H1 (cell line): ENCODE measurements around the gene CROCC2. TPM values are rescaled to one million over a fixed set of nuclear protein-coding genes. Genes with fewer than 3 reads are reported as not detected.

Source experiments
- CTCF ChIA-PET: fragments of 300-600 bp; sonication (Branson Sonifier 250); formaldehyde crosslinking; loops from one replicate; lab custom pipeline; 2021; ENCODE audit not compliant: partially characterized antibody; lab: Charles Lee
- POLR2A ChIA-PET: fragments of 300-600 bp; sonication (Branson Sonifier 250); formaldehyde crosslinking; loops from one replicate; lab custom pipeline; 2021; ENCODE audit warnings: inconsistent platforms; ENCODE audit not compliant: partially characterized antibody; lab: Charles Lee
- DNase-seq, 2 experiments: peaks; one replicate each; pipeline versions ENCODE4 v3.0.0 to v3.0.0-alpha.2; 2010 to 2022; ENCODE audit warnings: low spot score in 2 of 2, low read depth in 1 of 2, mixed read lengths in 1 of 2
- FAIRE-seq: peaks from 2 replicates; lab custom pipeline; 2011; peaks lifted over from hg19 to GRCh38; lab: Jason Lieb, UNC
- H2AFZ ChIP-seq: 2 replicates; pipeline ENCODE4 v1.8.1; 2012; ENCODE audit warnings: low read length, inconsistent platforms
- H2AK5ac ChIP-seq: 2 replicates; pipeline ENCODE4 v1.6.1; 2013; ENCODE audit warnings: low read depth, low read length
- H2BK120ac ChIP-seq: replicated peaks from 2 replicates; pipeline ENCODE3; 2013; ENCODE audit warnings: low read depth, low read length, inconsistent platforms
- H2BK12ac ChIP-seq: 2 replicates; pipeline ENCODE4 v1.6.1; 2013; ENCODE audit warnings: low read depth, low read length
- H2BK15ac ChIP-seq: 2 replicates; pipeline ENCODE4 v1.6.1; 2013; ENCODE audit warnings: low read length
- H2BK20ac ChIP-seq: 2 replicates; pipeline ENCODE4 v1.6.1; 2013; ENCODE audit warnings: low read length
- H2BK5ac ChIP-seq: 2 replicates; pipeline ENCODE4 v1.6.1; 2013; ENCODE audit warnings: low read depth, low read length
- H3K14ac ChIP-seq: 2 replicates; pipeline ENCODE4 v1.6.1; 2013; ENCODE audit warnings: inconsistent platforms; ENCODE audit not compliant: insufficient read length
- H3K18ac ChIP-seq: 2 replicates; pipeline ENCODE4 v1.6.1; 2013; ENCODE audit warnings: low read length; ENCODE audit errors: extremely low read depth
- H3K23ac ChIP-seq: 2 replicates; pipeline ENCODE4 v1.6.1; 2013; ENCODE audit warnings: inconsistent platforms; ENCODE audit not compliant: insufficient read length
- H3K23me2 ChIP-seq: 2 replicates; pipeline ENCODE4 v1.6.1; 2013; ENCODE audit warnings: low read depth, low read length
- H3K27ac ChIP-seq: 2 replicates; pipeline ENCODE4 v1.6.1; 2011; ENCODE audit warnings: low read depth, low read length, inconsistent platforms
- H3K27me3 ChIP-seq, 4 experiments: replicated peaks in 1 of 4; 1 replicate in 1 of 4; 2 replicates in 3 of 4; pipeline versions ENCODE4 v1.6.1 to v1.8.1; 2011 to 2013; ENCODE audit warnings: low read length in 3 of 4, mild to moderate bottlenecking in 3 of 4, inconsistent platforms in 2 of 4, mixed read lengths in 2 of 4, moderate library complexity in 1 of 4; ENCODE audit not compliant: control insufficient read depth in 3 of 4, insufficient read depth in 3 of 4; ENCODE audit errors: extremely low read depth in 1 of 4
- H3K36me3 ChIP-seq, 4 experiments: 2 replicates each; pipeline versions ENCODE4 v1.6.1 to v1.8.1; 2011 to 2013; ENCODE audit warnings: mild to moderate bottlenecking in 4 of 4, low read length in 3 of 4, moderate library complexity in 2 of 4, control low read depth in 1 of 4, inconsistent platforms in 1 of 4; ENCODE audit not compliant: insufficient read depth in 4 of 4, control insufficient read depth in 2 of 4
- H3K4ac ChIP-seq: replicated peaks from 2 replicates; pipeline ENCODE3; 2013; ENCODE audit warnings: low read length, low read depth, mixed read lengths, inconsistent platforms; ENCODE audit not compliant: insufficient read length
- H3K4me1 ChIP-seq, 4 experiments: replicated peaks in 1 of 4; 1 replicate in 1 of 4; 2 replicates in 3 of 4; pipeline versions ENCODE4 v1.6.1 to v1.8.1; 2011 to 2013; ENCODE audit warnings: low read length in 3 of 4, inconsistent platforms in 2 of 4, mixed read lengths in 1 of 4; ENCODE audit not compliant: insufficient read depth in 4 of 4, control insufficient read depth in 3 of 4
- H3K4me2 ChIP-seq, 2 experiments: 2 replicates each; pipeline versions ENCODE4 v1.6.1 to v1.8.1; 2011 to 2013; ENCODE audit warnings: low read depth in 2 of 2, low read length in 2 of 2, control low read depth in 1 of 2, inconsistent platforms in 1 of 2, mild to moderate bottlenecking in 1 of 2; ENCODE audit not compliant: insufficient read depth in 1 of 2
- H3K4me3 ChIP-seq, 4 experiments: fragments of 200-600, 300-600 bp in 1 of 4; sonication (generic), shearing (Covaris generic), sonication (Bioruptor Twin) in 1 of 4; 2 replicates each; pipeline versions ENCODE4 v1.5.1 to v1.8.1; 2011 to 2016; ENCODE audit warnings: low read length in 4 of 4, low read depth in 3 of 4, control low read depth in 2 of 4, inconsistent platforms in 2 of 4, mild to moderate bottlenecking in 2 of 4, mixed read lengths in 1 of 4, moderate library complexity in 1 of 4; ENCODE audit not compliant: insufficient read depth in 2 of 4; ENCODE audit errors: extremely low read depth in 1 of 4
- H3K56ac ChIP-seq: replicated peaks from 2 replicates; pipeline ENCODE3; 2013; ENCODE audit warnings: low read depth, mild to moderate bottlenecking, mixed read lengths, low read length, inconsistent platforms; ENCODE audit not compliant: insufficient read length
- H3K79me1 ChIP-seq: 2 replicates; pipeline ENCODE4 v1.6.1; 2013; ENCODE audit warnings: low read depth, low read length, control low read depth
- H3K79me2 ChIP-seq, 2 experiments: 2 replicates each; pipeline versions ENCODE4 v1.6.1 to v1.8.1; 2012 to 2013; ENCODE audit warnings: low read length in 2 of 2, mild to moderate bottlenecking in 2 of 2, inconsistent platforms in 1 of 2; ENCODE audit not compliant: insufficient read depth in 2 of 2, control insufficient read depth in 1 of 2
- H3K9ac ChIP-seq, 4 experiments: replicated peaks in 1 of 4; 1 replicate in 1 of 4; 2 replicates in 3 of 4; pipeline versions ENCODE4 v1.6.1 to v1.8.1; 2011 to 2013; ENCODE audit warnings: low read depth in 3 of 4, low read length in 3 of 4, control low read depth in 2 of 4, mild to moderate bottlenecking in 2 of 4, moderate library complexity in 2 of 4, inconsistent platforms in 1 of 4; ENCODE audit errors: extremely low read depth in 1 of 4
- H3K9me3 ChIP-seq, 2 experiments: 2 replicates each; pipeline versions ENCODE4 v1.6.1 to v1.8.1; 2012 to 2013; ENCODE audit warnings: mild to moderate bottlenecking in 2 of 2, moderate library complexity in 2 of 2, control low read depth in 1 of 2, inconsistent platforms in 1 of 2, low read depth in 1 of 2, low read length in 1 of 2, mixed read lengths in 1 of 2; ENCODE audit not compliant: insufficient read depth in 2 of 2
- H4K20me1 ChIP-seq, 2 experiments: replicated peaks in 1 of 2; 2 replicates each; pipeline versions ENCODE3 to v1.8.1; 2011 to 2013; ENCODE audit warnings: inconsistent platforms in 2 of 2, low read length in 2 of 2, mild to moderate bottlenecking in 1 of 2; ENCODE audit not compliant: insufficient read depth in 2 of 2, control insufficient read depth in 1 of 2
- H4K5ac ChIP-seq: 2 replicates; pipeline ENCODE4 v1.6.1; 2013; ENCODE audit warnings: low read length, low read depth, mixed read lengths, inconsistent platforms; ENCODE audit not compliant: insufficient read length
- H4K8ac ChIP-seq: 2 replicates; pipeline ENCODE4 v1.8.0; 2013; ENCODE audit warnings: mild to moderate bottlenecking, moderate library complexity, low read length, inconsistent platforms; ENCODE audit not compliant: insufficient read depth; ENCODE audit errors: extremely low read depth
- H4K91ac ChIP-seq: replicated peaks from 2 replicates; pipeline ENCODE3; 2013; ENCODE audit warnings: low read length, mixed read lengths, inconsistent platforms; ENCODE audit not compliant: insufficient read length
- CHD2 ChIP-seq: IDR thresholded peaks from 2 replicates; pipeline ENCODE4 v1.6.1; 2012; ENCODE audit warnings: low read length, improper control_type of control experiment
- HDAC2 ChIP-seq, 2 experiments: fragments of 300-600 bp in 1 of 2; sonication (generic) in 1 of 2; IDR thresholded peaks; 2 replicates each; pipeline ENCODE4 v1.6.1; 2011 to 2012; ENCODE audit warnings: low read depth in 2 of 2, low read length in 2 of 2, mild to moderate bottlenecking in 2 of 2, moderate library complexity in 2 of 2, borderline replicate concordance in 1 of 2, inconsistent platforms in 1 of 2
- KDM1A ChIP-seq: fragments of 200-600, 300-600 bp; sonication (generic); IDR thresholded peaks from 2 replicates; pipeline ENCODE4 v1.7.1; 2016; ENCODE audit warnings: mild to moderate bottlenecking, low read length, borderline replicate concordance
- TAF1 ChIP-seq: IDR thresholded peaks from 2 replicates; pipeline ENCODE4 v1.6.1; 2011; ENCODE audit warnings: mild to moderate bottlenecking, low read depth, low read length
- WGBS, 2 experiments: shearing (Covaris generic) in 1 of 2; methylation state at CpG; one replicate each; pipeline versions ENCODE4 v1.1.6 to v1.1.7; 2013 to 2015; ENCODE audit warnings: low lambda C conversion rate in 2 of 2, mixed read lengths in 2 of 2, inconsistent platforms in 1 of 2, low coverage in 1 of 2, missing lambda C conversion rate in 1 of 2; ENCODE audit not compliant: insufficient replicate concordance in 2 of 2, insufficient coverage in 1 of 2, insufficient read length in 1 of 2; ENCODE audit errors: extremely low coverage in 1 of 2, missing lambda C conversion rate in 1 of 2; 5-methylcytosine and 5-hydroxymethylcytosine counted together
- polyA plus RNA-seq, 7 experiments: library from polyadenylated mRNA; depleted of rRNA in 3 of 7; stranded (reverse) in 5 of 7; unstranded in 2 of 7; fragments of >200 nt in 5 of 7; fragments of 200-250 nt in 2 of 7; gene quantifications; 1 replicate in 5 of 7; 2 replicates in 1 of 7; 4 replicates in 1 of 7; pipeline versions ENCODE4 v1.2.1 to v1.2.3, GENCODE V29; 2011 to 2013; ENCODE audit warnings: missing spikeins in 2 of 7, mixed read lengths in 2 of 7
- total RNA-seq: library from RNA; stranded (reverse); fragmentation: NEBNext Ultra II Directional; extraction: Animal tissue kit (Norgen Biotek cat#: 25700); gene quantifications from 2 replicates; pipeline ENCODE4 v1.2.1, GENCODE V29; 2021

The CROCC2 gene
- total and polyA plus RNA-seq, 2 of the 8 experiments (the other 6 are each of a cell fraction or from before 2014, with no cell fraction given) = not detected

- Histone ChIP-seq H3K4me3 (no peak overlapping the region), H3K4me1 (0 out of 7 replicates have a peak, but pooled peaks cover 0 to 2% (median 0%) of the 10 kb centered on the region in 4 experiments), H2AFZ (no peak overlapping the region), H3K4ac (no peak overlapping the region), H2BK15ac (no peak overlapping the region), H3K36me3 (no peaks in the 10 kb centered on the region), H3K9me3 (peaks cover 0 to 3% of the 10 kb centered on the region in 2 experiments; a peak in 1 of 4 replicates), H3K27me3 (no peaks in the 10 kb centered on the region), H2BK20ac (peak overlapping the region; percentile 80; the same call in 1 of the 2 replicates), H2BK5ac (no peak overlapping the region), H3K79me2 (no peaks in the 10 kb centered on the region), H2BK12ac (no peak overlapping the region; the same call in 1 of the 2 replicates), H3K4me2 (no peak overlapping the region), H2BK120ac (no peak overlapping the region), H4K91ac (no peak overlapping the region), H3K27ac (no peak overlapping the region), H2AK5ac (no peak overlapping the region), H3K23ac (no peak overlapping the region), H3K9ac (no peak overlapping the region), H4K5ac (no peak overlapping the region), H3K79me1 (no peaks in the 10 kb centered on the region), H4K20me1 (peaks cover 0 to 2% of the 10 kb centered on the region in 2 experiments), H3K56ac (no peak overlapping the region), H3K23me2 (no peaks in the 10 kb centered on the region), H4K8ac (no peak overlapping the region; the same call in 1 of the 2 replicates), H3K14ac (no peak overlapping the region), H3K18ac (no peak overlapping the region)
- POLR2A ChIA-PET = interaction anchor here (0.6 to 0.7 kb wide), 2 partner anchors 77 to 172 kb away, joined by 3 to 4 read pairs; partner anchors contain the start of gene KIF1A
- TF ChIP-seq CHD2 (no peak), TAF1 (no peak), KDM1A (peak; percentile 46; the same call in 1 of the 2 replicates), HDAC2 (IDR thresholded peaks at IDR 0.05; ENCODE audit: borderline replicate concordance in 1 of 2, low read depth in 2 of 2, low read length in 2 of 2) (no peak)
- DNase-seq = no peak
- no peak for FAIRE-seq
- whole genome bisulfite sequencing, 2 experiments = 79% methylated on average over 22 of the region's 23 CpGs; no CpG with 5 or more reads in 1 of the 2 experiments
- CTCF ChIA-PET = interaction anchor here (0.8 to 4.1 kb wide), 9 partner anchors 12 to 117 kb away, joined by 3 to 20 read pairs (median 3); no protein-coding TSS in a partner anchor
Measured at GRCh38 chr2:240896871-240897692, 9.1 kb upstream of the CROCC2 start.
